Frontal cortex (tissue), 4 donors: Measurements from ENCODE around the gene THSD7A. TPM values are rescaled to one million over a fixed set of nuclear protein-coding genes. Genes with fewer than 3 reads are reported as not detected.

Source experiments
- DNase-seq, 2 donors: peaks; one replicate each; pipeline ENCODE4 v3.0.0; 2012; ENCODE audit warnings: low spot score in 2 of 2
- FAIRE-seq: peaks from 2 replicates; lab custom pipeline; 2012; peaks lifted over from hg19 to GRCh38; lab: Jason Lieb, UNC
- total RNA-seq: library from RNA; depleted of rRNA; stranded (reverse); fragments of >200 nt; gene quantifications from one replicate; pipeline ENCODE4 v1.2.3, GENCODE V29; 2014
- donor health status: control.
- donor health status: control.
- donor health status: control.

The THSD7A gene, protein sequence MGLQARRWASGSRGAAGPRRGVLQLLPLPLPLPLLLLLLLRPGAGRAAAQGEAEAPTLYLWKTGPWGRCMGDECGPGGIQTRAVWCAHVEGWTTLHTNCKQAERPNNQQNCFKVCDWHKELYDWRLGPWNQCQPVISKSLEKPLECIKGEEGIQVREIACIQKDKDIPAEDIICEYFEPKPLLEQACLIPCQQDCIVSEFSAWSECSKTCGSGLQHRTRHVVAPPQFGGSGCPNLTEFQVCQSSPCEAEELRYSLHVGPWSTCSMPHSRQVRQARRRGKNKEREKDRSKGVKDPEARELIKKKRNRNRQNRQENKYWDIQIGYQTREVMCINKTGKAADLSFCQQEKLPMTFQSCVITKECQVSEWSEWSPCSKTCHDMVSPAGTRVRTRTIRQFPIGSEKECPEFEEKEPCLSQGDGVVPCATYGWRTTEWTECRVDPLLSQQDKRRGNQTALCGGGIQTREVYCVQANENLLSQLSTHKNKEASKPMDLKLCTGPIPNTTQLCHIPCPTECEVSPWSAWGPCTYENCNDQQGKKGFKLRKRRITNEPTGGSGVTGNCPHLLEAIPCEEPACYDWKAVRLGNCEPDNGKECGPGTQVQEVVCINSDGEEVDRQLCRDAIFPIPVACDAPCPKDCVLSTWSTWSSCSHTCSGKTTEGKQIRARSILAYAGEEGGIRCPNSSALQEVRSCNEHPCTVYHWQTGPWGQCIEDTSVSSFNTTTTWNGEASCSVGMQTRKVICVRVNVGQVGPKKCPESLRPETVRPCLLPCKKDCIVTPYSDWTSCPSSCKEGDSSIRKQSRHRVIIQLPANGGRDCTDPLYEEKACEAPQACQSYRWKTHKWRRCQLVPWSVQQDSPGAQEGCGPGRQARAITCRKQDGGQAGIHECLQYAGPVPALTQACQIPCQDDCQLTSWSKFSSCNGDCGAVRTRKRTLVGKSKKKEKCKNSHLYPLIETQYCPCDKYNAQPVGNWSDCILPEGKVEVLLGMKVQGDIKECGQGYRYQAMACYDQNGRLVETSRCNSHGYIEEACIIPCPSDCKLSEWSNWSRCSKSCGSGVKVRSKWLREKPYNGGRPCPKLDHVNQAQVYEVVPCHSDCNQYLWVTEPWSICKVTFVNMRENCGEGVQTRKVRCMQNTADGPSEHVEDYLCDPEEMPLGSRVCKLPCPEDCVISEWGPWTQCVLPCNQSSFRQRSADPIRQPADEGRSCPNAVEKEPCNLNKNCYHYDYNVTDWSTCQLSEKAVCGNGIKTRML (N-terminal part only)
- 34.6 TPM for total RNA-seq

DNA sequence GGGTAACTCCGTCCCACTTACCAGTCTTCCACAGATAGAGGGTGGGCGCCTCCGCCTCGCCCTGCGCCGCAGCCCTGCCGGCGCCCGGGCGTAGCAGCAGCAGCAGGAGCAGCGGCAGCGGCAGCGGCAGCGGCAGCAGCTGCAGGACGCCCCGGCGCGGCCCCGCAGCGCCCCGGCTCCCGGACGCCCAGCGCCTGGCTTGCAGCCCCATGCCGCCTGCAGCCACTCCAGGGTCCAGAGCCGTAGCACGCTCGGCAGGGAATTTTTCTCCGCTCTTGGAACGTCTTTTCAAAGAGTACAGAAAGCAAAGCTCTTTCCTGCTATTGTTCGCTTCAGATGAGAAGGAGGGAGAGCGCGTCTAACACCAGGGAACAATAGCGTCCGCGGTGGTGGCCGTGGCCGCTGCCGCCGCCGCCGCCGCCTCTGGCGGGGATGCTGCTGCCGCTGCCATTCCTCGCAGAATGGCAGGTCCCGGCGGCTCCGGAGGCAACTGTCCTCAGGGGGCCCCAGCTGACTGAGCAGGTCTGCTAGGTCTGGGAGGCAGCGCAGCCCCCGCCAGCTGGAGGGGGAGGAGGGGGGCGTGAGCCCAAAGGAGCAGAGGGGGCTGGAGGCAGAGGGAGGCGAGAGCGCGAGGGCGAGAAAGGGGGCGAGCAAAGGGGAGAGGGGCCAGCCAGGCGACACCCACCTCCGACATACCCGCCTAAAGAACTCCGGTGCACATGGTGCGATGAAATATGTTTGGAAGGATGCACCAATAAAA, at the start of gene THSD7A:
THSD7A (minus strand) TSS at position 463 of the 760 bp plus-strand sequence; CDS start at position 211, 252 bp downstream.
- DNase-seq, result peak; percentile 46 to 57
- FAIRE-seq, result no peak

DNA sequence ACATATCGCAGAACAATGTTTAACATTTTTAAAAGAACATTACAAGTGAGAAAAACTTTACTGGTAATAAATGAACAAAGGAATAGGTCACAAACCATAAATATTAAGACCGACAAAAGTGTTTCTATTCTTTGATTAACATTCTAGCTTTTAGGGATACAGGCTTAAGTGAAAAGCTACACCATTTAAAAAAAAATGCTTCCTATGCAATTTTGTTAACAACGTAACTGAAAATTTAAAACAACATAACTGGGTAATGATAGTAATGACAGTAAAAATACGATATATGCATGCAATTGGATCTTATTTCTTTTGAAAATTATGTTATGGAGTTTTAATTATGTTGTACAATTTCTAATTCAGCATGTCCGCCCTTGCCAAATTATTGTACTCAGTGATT, 49.7 kb upstream of the THSD7A start:
- FAIRE-seq (no peak), DNase-seq (no peak)

DNA sequence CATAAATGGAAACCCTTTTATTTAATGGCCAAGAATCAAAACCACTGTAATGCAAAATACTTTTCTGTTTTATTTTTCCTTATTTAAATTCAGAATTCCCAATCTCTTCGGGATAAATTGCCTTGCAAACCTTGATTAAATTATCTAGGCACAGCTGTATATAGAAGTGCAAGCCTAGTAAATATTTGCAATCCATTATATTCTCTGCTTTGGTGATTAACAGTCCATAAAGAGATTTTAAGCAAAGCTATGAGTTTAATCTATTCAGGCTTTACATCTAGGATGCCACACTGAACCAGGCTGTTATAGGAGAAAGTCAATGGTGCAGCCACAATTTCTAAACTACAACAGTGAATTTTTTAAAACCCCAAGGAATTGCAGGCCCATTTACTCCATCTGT, 43.6 kb upstream of the THSD7A start:
- FAIRE-seq, result no peak
- no peak for DNase-seq

DNA sequence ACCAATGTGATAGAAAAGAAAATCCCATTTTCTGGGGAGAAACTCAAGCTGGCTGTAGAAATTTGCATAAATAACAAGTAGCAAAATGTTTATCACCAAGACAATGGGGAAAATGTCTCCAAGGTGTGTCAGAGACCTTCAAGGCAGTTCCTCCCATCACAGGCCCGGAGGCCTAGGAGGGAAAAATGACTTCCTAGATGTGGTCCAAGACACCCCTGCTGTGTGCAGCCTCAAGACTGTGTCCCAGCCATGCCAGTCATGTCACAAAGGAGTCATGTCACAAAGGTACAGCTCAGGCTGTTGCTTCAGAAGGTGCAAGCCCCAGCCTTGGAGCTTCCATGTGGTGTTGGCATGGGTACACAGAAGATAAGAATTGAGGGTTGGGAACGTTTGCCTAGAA, 33.7 kb upstream of the THSD7A start:
- FAIRE-seq (no peak), DNase-seq (no peak)

DNA sequence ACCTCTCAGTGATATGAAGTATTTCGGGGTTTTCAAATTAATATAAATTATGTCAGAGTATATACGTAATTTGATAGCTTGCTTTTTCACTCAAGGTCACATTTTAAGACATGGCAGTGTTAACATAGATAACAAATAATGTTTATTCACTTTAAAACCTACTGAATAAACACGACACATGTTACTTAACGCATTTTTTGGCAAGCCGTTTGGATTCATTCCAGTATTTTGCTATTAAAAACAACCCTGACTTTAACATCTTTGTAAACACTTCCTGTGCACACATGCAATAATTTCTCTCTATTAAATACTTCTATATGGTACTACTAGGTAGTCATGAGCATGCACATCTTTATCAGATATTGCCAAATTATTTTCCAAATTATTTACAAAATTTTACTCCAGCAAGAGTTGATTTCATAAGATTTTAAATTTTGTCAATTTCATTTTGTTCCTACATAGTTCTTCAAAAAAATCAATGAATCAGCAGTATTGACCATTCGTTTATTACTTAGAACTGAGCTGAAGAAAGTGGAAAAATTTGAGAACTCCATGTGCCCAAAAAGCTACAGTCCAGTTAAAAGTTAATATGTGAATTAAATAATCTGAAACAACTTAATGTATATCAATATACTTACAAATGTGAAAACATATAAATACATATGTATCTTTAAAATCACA, 26.8 kb upstream of the THSD7A start:
- no peak for DNase-seq
- no peak for FAIRE-seq

DNA sequence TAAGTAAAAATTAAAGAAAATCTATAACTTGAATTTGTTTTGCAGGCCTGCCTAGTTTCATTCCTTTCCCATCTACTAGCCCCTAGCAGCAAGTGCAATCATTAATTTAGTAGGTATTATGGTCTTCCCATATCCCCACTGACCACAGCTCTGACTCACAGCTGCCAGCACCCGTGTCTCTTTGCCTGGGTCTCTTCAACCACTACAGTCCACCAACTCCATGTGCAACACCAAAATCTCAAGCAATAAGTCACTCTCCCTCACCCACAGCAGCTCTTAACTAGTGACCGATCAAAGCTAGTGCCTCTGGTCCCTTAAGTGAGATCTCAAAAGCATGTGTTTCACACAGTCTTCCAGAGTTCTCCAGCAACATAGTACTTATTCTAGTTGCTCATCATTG, 26.0 kb upstream of the THSD7A start:
- no peak for FAIRE-seq
- no peak for DNase-seq

DNA sequence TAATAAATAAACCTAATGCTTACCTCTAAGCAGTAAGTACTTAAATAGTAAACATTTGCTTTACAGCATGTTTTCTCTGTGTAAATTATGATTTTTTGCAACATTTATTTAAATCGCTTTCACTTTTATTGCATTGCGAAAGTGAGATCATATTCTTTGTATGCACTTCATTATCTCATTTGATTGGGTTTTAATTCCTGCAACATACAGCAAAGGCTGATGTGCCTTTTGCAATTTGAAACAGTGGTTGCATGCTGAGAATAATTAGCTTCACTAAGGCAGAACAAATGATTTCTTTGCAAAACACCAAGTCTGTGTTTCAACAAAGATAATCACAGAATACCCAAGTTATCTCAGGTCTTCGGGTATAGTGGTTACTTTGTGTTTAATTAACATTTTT, 16.3 kb upstream of the THSD7A start:
- DNase-seq, result no peak
- FAIRE-seq, result no peak

DNA sequence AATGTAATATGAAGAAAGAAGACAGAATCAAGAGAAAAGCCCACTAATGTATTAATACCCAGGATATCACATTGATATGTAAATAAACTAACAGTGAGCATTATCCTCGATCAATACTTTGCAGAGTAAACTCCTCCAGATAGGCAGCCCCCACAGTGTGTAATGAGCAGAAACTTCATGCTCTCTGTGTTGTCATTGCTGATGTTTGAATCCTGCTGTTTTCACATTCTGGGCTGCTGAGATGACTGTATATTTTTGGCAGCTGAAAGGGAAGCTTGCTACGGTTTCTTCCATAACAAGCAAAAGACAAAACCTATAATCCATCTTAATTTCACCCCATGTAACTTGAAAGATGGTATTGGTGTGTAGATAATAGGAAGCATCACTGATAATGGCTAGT, 15.3 kb upstream of the THSD7A start:
- FAIRE-seq (no peak), DNase-seq (no peak)

DNA sequence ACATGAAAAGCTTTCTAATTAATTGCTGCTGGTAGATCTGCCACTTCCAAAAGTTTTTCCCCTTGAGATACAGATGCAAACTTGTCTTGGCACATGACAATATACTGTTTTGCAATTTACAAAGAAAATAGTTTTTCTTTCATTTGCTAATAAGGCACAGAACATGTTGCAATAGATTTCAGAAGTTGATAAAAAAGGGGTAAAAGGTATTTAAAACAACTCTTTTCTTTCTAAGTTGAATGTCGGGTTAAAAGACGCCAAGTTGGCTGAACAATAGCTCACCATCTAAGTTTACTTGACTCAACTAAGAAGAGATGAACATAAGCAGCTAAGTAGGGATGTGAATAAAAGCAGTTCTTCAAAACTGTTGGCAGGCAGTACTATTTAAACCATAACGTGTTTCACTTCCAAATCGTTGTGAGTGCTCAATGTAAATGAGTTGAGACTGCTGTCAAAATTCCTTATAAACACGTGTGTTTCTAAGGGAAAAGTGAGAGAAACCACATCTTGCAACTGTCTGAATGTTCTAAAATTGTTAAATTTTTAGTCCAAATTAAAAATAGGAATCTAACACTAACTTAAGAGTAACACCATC, 14.5 kb upstream of the THSD7A start:
- FAIRE-seq (no peak), DNase-seq (no peak)

DNA sequence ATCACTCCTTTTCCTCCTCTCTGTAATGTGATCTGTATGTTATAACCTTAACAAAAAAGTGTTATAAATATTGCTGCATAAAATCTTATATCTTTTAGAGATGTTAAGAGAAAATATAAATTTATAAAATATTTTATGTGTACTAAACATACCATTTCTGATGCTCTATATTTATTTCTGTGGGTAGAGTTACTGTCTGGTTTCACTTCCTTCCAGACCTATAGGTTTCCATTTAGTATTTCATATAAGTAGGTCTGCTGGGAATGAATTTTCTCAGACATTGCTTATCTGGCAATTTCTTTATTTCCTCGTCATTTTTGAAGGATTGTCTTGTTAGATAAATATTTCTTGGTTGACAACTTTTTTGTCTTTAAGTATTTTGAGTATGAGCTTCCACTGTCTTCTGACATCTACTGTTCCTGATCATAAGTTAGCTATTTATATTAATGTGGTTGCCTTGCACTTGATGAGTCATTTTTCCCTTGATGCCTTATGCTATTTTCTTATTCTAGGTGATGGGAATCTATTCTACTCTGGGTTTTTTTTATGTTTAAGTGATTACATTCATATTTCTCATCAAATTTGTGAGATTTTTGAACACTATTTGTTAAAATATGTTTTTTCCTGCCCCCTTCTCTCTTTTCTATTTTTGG, 11.2 kb upstream of the THSD7A start:
- no peak for DNase-seq
- no peak for FAIRE-seq

DNA sequence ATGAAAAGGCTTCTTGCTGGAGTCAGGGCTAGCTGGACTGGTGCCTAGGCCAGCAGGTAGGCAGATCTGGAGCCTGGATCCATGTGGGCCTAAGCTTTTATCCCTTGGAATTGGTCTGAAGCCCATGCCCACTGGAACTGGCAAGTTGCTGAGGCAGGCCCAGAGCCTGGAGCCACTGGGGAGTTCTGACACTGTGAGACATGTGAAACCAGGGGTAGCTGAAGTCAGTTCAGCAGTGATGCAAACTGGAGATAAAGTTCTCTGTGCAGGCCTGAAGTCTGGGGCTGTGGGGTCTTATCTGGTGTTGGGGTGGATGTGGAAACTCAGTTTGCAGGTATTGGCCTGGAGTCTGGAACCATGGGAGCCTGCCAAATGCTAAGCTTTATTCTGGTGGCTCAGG, 9.7 kb upstream of the THSD7A start:
- no peak for FAIRE-seq
- DNase-seq, result no peak

DNA sequence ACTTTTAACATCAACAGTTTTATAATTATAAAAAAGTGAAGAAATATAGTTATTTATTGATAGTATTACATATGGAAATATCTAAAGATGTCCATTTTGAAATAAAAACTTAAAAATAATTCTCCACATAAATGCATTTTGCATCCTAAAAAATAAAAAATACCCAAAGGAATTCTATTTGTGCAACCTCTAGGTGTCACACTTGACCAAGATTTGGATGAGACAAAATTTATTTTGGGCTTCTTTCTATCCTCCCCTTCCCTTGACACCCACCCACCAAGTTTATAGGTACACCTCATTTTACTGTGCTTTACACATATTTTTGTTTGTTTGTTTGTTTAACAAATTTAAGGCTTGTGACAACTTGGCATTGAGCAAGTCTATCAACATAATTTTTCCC, 3.3 kb upstream of the THSD7A start:
- FAIRE-seq (peak; percentile 89), DNase-seq (no peak)

DNA sequence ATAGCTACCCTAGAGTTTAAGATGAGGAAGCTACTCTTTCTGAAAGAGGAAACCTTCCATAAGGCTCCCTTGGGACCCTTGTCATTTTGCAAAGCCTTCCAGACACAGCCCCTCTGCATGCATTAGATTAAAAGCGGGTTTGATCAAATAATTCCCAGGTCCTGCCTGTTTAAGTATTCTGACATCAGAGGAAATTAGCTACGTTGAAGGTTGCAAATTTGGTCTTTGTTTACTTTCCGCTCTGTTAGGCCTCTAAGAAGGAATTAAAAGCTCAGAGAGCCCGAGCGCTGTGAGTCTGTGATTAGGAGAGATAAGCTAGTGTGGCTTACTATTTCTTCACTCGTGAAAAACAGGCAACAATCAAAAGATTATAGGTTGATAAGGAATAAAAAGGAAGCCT, 1.4 kb upstream of the THSD7A start:
- no peak for DNase-seq
- FAIRE-seq, result no peak

DNA sequence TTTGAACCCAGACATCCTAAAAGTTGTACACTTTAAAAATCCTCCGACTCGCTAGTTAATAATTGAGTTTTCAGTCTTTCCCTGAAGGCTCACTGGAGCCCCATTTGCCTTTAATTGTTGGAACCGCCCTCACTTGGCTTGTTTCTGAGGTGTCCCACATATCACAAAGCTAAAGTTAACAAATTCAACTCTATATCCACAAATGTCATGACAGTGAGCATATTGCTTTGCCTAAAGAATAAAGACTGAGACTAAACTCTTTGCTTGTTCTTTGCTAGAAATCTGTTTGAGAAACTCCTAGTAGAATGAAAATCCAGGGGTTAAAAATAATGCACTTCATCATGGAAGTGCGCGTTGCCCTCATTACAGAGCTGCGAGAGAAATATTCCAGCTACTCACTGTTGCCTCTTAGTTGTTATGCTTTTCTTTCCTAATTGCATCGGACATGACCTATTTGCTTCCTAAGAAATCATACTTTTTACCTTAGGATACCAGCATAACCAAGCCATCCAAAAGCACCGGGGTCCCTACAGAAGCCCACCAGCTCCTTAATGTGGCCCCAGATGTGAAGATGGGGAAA, 752 bp downstream of the THSD7A start:
- DNase-seq, result no peak
- FAIRE-seq, result no peak

DNA sequence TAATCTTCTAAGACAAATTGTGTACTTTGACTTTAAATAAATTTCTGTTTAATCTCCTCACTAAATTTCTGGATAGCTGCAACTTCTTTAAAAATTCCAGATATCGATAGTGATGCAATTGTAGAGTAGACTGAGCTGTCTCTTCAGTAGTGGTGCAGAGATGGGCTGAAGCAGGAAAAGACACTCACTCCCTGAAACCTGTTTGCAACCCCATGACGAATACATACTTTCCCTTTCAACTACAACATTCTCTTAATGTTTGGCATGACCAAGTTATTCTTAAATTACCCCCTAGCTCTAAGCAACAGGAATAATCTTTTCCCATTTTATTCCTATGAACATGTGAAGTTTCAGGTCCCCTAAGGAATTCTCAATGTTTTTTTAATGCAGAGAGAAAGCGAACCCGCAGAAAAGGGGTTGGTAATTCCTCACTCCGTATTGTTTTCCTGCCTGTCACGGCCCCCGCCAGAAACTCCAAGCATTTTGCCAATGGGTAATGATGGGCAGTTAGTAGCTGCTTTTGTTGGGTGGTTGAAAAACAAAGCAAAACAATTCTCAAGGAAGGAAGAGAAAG, 1.3 kb downstream of the THSD7A start:
- peak in 1 of 2 donors; percentile 19 for DNase-seq
- FAIRE-seq, result no peak

DNA sequence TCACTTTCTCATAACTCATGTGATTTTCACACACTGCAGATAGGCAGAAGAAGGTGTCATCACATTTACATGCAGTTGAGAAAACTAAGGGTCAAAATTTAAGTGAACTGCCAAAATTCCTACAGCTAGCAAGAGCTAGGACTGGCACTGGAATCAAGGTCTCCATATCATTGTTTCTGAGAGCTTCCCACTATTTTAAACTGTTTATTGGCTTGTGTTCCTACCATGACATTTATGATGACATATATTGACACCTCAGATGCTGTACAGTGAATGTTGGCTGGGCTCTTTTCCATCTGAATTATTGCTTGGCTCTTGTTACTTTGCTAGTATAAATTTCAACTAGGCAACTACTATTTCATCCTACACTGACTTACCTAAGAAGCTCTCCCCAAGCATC, 2.0 kb downstream of the THSD7A start:
- DNase-seq, result no peak
- no peak for FAIRE-seq

DNA sequence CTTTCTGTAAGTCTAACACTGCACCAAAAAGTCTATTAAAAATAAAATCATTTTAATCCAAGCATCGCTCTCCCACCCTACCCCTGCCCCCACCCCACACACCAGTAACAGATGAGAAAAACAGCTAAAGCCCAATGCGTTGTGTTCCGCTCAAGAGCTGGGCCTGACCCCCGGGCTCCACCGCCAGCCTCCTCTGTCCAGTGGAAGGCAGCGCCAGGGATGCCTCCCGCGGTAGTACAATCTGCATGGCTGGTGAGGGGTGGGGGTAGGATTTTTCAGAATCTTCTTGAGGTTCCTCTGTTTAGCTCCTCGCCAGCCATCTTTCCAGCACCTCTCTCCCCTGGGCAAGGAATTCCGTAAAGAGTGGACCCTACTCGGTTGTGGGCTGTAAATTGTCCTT, 12.1 kb downstream of the THSD7A start:
- DNase-seq, result no peak
- FAIRE-seq, result no peak

DNA sequence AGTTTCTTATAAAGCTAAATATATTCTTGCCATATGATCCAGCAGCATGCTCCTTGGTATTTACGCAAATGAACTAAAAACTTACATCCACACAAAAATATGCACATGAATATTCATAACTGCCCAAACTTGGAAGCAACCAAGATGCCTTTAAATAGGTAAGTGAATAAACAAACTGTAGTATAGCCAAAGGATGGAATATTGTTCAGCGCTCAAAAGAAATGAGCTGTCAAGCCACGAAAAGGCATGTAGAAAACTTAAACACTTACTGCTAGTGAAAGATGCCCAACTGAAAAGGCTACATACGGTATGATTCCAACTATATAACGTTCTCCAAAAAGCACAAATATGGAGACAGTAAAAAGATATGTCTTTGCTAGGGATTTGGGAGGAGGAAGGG, 12.7 kb downstream of the THSD7A start:
- FAIRE-seq (no peak), DNase-seq (no peak)
